Mucosa of stomach (tissue), 1 donor: ENCODE data around the gene GPR18.
"Not testable (repeated sequence)": the region's sequence is repeated elsewhere in the genome, so short reads cannot be mapped to it uniquely, and the experiment has no call there.

Experiments
- H3K27me3 ChIP-seq: one replicate; pipeline ENCODE4 v1.7.0; 2013; ENCODE audit warnings: mild to moderate bottlenecking, low read length; ENCODE audit not compliant: control insufficient read depth, insufficient read depth
- H3K36me3 ChIP-seq: one replicate; pipeline ENCODE4 v1.7.0; 2013; ENCODE audit warnings: low read length; ENCODE audit not compliant: control insufficient read depth, insufficient read depth
- H3K4me1 ChIP-seq: one replicate; pipeline ENCODE4 v1.7.0; 2013; ENCODE audit warnings: mild to moderate bottlenecking, low read length; ENCODE audit not compliant: control insufficient read depth, insufficient read depth
- H3K4me3 ChIP-seq: one replicate; pipeline ENCODE4 v1.7.0; 2013; ENCODE audit warnings: low read length
- H3K9ac ChIP-seq: one replicate; pipeline ENCODE4 v1.7.0; 2013; ENCODE audit warnings: mild to moderate bottlenecking, low read length, moderate library complexity
- H3K9me3 ChIP-seq: one replicate; pipeline ENCODE4 v1.7.0; 2013; ENCODE audit warnings: mild to moderate bottlenecking, low read length, moderate library complexity; ENCODE audit not compliant: control insufficient read depth
- donor health status: Pancreatic carcinoma.

Gene GPR18

DNA sequence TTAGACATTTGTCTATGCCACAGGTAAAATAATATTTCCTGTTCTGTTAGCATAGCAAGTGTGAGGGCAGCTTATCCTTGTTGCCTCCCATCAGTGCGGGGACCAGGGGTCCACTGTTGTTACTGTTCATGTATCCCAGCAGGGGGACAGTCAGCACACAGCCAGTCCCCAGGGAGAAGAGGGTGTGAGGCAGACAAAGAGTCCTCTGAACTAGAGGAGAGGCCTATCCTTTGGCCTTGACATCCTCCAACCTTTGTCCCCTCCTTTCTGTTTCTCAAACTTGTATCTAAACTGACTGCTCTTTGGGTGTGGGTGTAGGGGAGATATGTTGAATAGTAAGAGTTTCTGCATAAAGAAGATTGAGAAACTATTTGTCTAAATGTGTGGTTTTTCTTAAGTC is 2.9 kb upstream of the GPR18 start:
- Histone ChIP-seq H3K4me1 (no peaks in the 10 kb centered on the region), H3K9ac (no peak overlapping the region), H3K4me3 (no peak overlapping the region), H3K9me3 (no peaks in the 10 kb centered on the region), H3K36me3 (no peaks in the 10 kb centered on the region), H3K27me3 (no peaks in the 10 kb centered on the region)

DNA sequence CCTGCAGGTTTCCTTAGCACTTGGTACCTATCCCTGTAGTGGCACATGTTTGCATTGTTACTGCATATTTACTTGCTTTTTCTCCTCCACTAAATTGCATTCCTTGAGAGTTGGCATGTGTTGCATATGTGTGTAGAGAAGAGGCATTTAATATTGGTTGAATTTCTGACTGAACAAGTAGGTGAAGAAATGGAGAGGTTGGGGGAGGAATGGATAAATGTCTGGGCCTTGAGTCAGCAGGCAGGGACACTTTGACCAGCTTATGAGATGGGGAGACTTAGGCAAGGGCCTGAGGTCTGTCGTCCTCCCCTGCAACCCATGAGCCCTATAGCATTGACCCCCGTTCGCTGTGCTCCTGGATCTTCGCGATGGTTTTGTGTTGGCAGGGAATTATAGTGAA is 2.0 kb upstream of the GPR18 start:
- Histone ChIP-seq H3K36me3 (no peaks in the 10 kb centered on the region), H3K9me3 (no peaks in the 10 kb centered on the region), H3K4me1 (no peaks in the 10 kb centered on the region), H3K9ac (no peak overlapping the region), H3K4me3 (no peak overlapping the region), H3K27me3 (no peaks in the 10 kb centered on the region)

DNA sequence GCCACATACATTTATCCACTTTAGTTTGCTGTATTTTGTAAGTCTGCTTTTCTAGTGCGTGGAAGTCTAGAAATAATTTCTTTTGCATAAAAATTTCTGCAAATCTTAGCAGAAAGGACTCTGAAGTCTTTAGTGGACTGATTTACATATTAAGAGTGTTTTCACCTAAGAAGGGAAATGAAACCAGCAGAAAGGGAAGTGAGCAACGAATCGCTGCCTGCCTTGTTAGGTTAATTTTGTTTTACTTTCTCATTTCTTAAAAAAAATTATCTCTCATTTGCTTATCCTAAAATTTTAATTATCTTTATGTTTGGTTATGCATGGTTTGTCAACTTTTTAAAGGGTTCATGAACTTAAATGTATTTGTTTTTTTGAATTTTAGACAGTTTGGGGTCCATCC is 767 bp upstream of the GPR18 start:
- H3K4me3 ChIP-seq = no peak overlapping the region
- no peaks in the 10 kb centered on the region for H3K9me3 ChIP-seq
- no peaks in the 10 kb centered on the region for H3K36me3 ChIP-seq
- H3K9ac ChIP-seq = no peak overlapping the region
- H3K4me1 ChIP-seq = no peaks in the 10 kb centered on the region
- no peaks in the 10 kb centered on the region for H3K27me3 ChIP-seq

DNA sequence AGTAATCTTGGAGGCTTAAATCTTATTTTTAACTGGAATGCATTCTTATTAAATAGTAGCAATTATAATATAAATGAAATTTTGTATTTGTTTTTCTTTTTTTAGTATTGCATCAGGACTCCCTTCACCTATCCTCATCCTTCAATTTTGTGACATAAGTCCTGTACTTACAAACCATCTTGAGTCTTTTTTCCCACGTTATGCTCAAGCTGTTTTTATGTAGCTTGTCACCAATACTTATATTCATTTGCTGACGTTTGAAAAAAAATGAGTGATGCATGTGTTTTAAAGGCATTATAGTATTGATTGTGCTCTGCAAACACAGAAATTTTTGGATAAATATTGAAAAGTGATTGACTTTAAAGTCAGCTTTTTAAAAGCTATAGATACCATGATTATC is 888 bp downstream of the GPR18 start:
- Histone ChIP-seq H3K4me1 (no peaks in the 10 kb centered on the region), H3K9ac (no peak overlapping the region), H3K4me3 (no peak overlapping the region), H3K9me3 (no peaks in the 10 kb centered on the region), H3K27me3 (no peaks in the 10 kb centered on the region), H3K36me3 (no peaks in the 10 kb centered on the region)

DNA sequence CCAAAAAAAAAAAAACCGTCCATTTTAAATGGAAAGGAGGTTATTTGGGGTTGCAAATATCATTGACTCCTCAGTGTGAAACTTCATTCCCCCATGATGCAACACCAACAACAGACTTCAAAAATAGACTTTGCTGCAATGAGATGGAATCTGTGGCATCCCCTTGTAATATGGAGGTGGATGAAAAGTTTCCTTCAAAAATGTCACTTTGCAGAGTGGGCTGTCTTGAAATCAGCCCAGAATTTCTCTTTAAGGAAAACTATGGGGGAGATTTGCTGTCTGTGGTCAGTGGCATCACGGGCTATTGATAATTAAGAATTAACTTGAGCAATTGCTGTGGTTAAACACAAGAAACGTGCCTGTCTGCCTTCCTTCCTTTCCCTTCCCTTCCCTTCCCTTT is 1.5 kb downstream of the GPR18 start:
- no peaks in the 10 kb centered on the region for H3K36me3 ChIP-seq

DNA sequence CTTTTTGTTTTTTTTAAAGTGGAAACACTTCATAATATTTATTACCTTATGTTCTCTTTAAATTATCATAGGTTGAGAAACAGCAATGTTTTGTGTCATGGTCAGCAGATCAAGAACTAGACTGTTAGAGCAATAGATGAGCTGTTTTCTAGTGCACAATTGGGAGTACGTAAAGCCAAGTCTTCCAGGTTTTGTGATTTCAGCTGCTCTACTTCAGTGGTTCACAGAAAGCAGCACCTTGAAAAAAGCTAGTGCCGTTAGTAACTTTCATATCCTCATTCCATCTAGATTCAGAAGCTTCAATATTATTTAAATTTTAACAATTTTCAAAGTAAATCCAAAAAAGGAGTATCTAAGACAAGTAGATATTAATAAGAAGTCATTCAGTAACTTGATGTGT is 1.9 kb downstream of the GPR18 start:
- H3K36me3 ChIP-seq = no peaks in the 10 kb centered on the region
- no peaks in the 10 kb centered on the region for H3K4me1 ChIP-seq
- H3K4me3 ChIP-seq = no peak overlapping the region

More for the DNA sequence above, 1.5 kb downstream of the GPR18 start:
- H3K4me3 ChIP-seq = no peak overlapping the region
- no peaks in the 10 kb centered on the region for H3K9me3 ChIP-seq
- H3K27me3 ChIP-seq = no peaks in the 10 kb centered on the region
- H3K9ac ChIP-seq = no peak overlapping the region
- H3K4me1 ChIP-seq = no peaks in the 10 kb centered on the region

DNA sequence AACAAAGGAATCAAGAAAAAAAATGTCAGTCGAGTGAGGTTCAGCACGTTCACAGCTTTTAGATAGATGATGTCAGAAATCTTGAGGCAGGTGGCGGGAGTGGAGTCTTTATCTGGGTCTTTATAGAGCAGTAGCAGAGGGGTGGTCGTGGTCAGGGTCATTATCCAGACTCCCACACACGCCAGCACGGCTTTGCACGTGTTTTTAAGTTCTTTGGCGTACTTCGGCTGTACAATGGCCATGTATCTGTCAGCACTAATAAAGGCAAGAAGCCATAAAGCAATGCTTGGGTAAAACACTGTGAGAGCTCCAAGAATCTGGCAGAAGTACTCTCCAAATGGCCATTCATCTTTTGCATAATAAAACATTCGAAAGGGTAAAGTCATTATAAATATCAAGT is 2.9 kb downstream of the GPR18 start:
- Histone ChIP-seq H3K4me1 (no peaks in the 10 kb centered on the region), H3K27me3 (no peaks in the 10 kb centered on the region), H3K9me3 (no peaks in the 10 kb centered on the region), H3K9ac (no peak overlapping the region), H3K36me3 (no peaks in the 10 kb centered on the region), H3K4me3 (no peak overlapping the region)

More for the DNA sequence above, 1.9 kb downstream of the GPR18 start:
- Histone ChIP-seq H3K27me3 (no peaks in the 10 kb centered on the region), H3K9me3 (no peaks in the 10 kb centered on the region), H3K9ac (no peak overlapping the region)

DNA sequence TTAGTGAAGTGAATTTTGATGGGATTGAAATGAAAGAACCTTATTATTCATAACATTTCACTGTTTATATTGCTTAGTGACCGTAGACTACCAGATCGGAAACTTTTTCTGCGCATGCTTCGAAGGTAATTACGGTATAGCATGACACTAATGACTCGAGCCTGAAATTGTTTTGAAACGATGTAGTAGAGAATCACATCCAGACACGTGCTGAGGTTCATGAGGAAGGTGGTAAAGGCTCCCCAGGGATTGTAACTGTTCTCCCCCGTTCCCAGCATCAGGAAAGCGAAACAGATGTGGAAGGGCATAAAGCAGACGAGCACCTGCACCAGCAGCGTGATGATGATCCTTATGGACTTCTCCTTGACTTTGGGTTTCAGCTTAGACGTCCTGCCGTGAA is 3.3 kb downstream of the GPR18 start:
- H3K4me3 ChIP-seq = no peak overlapping the region
- H3K36me3 ChIP-seq = no peaks in the 10 kb centered on the region
- no peaks in the 10 kb centered on the region for H3K27me3 ChIP-seq
- H3K4me1 ChIP-seq = no peaks in the 10 kb centered on the region
- no peaks in the 10 kb centered on the region for H3K9me3 ChIP-seq
- H3K9ac ChIP-seq = no peak overlapping the region

DNA sequence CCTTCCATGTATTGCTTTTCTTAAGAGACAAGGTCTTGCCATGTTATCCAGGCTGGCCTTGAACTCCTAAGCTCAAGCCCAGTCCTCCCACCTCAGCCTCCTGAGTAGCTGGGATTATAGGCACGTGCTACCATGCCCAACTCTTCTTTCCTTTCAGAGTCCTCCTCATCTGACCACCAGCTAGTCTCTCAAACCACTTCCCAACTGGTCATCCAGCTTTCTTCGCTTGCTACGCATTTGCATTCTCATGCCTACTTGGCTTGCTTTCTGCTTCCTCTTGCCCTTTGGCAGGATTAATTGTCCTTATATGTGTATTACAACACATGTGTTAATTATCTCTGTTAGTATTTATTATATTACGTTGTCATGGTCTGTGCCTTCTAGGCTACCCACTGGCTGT is 6.3 kb downstream of the GPR18 start:
- no peaks in the 10 kb centered on the region for H3K9me3 ChIP-seq
- H3K4me3 ChIP-seq = no peak overlapping the region
- H3K9ac ChIP-seq = no peak overlapping the region
- no peaks in the 10 kb centered on the region for H3K36me3 ChIP-seq
- no peaks in the 10 kb centered on the region for H3K4me1 ChIP-seq
- H3K27me3 ChIP-seq = no peaks in the 10 kb centered on the region

DNA sequence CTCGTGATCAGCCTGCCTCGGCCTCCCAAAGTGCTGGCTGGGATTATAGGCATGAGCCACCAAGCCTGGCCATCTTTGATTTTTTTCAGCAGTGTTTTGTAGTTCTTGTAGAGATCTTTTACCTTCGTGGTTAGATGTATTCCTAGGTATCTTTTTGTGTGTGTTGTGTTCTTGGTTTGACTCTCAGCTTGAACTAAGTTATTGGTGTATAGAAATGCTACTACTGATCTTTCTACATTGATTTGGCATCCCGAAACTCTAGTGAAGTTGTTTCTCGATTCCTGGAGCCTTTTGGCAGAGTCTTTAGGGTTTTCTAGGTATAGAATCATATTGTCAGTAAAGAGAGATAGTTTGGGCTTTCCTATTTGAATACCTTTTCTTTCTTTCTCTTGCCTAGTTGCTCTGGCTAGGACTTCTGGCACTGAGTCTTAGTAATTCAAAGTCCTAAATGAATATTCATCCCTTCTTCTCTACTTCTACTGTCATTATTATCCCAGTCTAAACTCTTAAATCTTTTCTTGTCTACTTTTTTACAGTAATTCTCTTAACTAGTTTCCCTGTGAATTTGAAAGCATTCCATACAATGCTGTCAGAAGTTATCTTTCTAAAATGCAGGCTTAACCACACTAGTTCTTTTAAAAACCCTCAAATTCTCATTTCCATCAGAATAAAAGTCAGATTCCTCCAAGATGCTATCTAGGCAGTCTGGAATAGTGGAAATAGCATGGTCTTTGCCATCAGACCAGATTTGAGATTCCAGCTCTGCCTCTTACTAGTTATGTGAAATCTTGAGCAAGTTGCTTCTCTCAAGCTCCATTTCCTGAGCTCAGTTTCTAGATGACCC is 7.0 kb downstream of the GPR18 start:
- Histone ChIP-seq H3K4me1 (no peaks in the 10 kb centered on the region), H3K9ac (no peak overlapping the region), H3K36me3 (no peaks in the 10 kb centered on the region), H3K4me3 (no peak overlapping the region), H3K27me3 (no peaks in the 10 kb centered on the region), H3K9me3 (no peaks in the 10 kb centered on the region)

DNA sequence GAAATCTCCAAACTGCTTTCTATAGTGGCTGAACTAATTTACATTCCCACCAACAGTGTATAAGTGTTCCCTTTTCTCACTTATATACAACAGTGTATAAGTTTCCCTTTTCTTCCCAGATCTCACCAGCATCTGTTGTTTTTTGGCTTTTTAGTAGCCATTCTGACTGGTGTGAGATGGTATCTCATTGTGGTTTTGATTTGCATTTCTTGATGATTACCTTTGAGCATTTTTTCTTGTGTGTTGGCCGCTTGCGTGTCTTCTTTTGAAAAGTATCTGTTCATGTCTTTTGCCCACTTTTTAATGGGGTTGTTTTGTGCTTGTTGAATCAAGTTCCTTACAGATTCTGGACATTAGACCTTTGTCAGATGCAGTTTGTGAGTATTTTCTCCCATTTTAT is 8.6 kb downstream of the GPR18 start:
- H3K27me3 ChIP-seq, H3K9ac ChIP-seq, H3K36me3 ChIP-seq, H3K4me3 ChIP-seq, H3K4me1 ChIP-seq, H3K9me3 ChIP-seq: not testable (repeated sequence)

DNA sequence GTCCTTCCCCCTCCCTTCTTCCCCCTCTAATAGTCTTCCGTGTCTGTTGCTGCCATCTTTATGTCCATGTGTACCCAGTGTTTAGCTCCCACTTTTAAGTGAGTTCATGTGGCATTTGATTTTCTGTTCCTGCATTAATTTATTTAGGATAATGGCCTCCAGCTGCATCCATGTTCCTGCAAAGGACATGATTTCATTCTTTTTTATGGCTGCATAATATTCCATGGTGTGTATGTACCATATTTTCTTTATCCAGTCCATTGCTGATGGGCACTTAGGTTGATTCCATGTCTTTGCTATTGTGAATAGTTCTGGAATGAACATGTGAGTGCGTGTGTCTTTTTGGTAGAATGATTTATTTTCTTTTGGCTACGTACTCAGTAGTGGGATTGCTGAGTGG is 9.0 kb downstream of the GPR18 start:
- H3K9me3 ChIP-seq, H3K4me1 ChIP-seq, H3K9ac ChIP-seq, H3K27me3 ChIP-seq, H3K4me3 ChIP-seq, H3K36me3 ChIP-seq: not testable (repeated sequence)

DNA sequence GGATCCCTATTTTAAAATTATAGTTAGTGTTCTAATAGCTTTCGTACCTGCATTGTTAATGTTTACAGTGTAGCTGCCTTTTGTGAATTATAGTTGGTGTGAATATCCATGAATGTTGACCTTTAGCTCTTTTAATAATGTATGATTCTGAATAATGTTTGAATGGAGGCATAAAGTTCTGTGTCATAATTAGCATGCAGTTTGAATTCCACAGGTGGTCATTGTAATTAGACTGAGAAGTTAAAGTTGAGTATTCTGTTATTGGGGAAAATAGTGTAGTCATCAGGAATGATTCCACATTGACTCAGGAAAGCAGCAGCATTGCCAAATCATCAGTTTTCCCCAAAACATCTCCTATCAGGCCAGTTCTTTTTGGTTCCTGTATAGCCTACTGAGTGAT is 12.1 kb downstream of the GPR18 start:
- Histone ChIP-seq H3K4me1 (no peaks in the 10 kb centered on the region), H3K4me3 (no peak overlapping the region), H3K27me3 (no peaks in the 10 kb centered on the region), H3K9ac (no peak overlapping the region), H3K36me3 (no peaks in the 10 kb centered on the region), H3K9me3 (no peaks in the 10 kb centered on the region)
